VCaP (cell line): ENCODE data around the gene FGFBP3.

Experiments used
- H3K27ac ChIP-seq: fragments of 450-650 bp; 2 replicates; pipeline ENCODE4 v1.5.1; 2017
- CTCF ChIP-seq: fragments of 450-650 bp; conservative IDR thresholded peaks from 2 replicates; pipeline ENCODE4 v1.5.1; 2017; ENCODE audit warnings: mild to moderate bottlenecking, moderate library complexity

FGFBP3 gene

GRCh38 chr10:91935886-91936285 is 26.6 kb upstream of the FGFBP3 start:
- H3K27ac ChIP-seq = no peak overlapping the region
- no peak for TF ChIP-seq CTCF

- H3K27ac ChIP-seq = no peak overlapping the region; the same call in 1 of the 2 replicates
- TF ChIP-seq CTCF = no peak
Observed at GRCh38 chr10:91932737-91933136, 23.5 kb upstream of the FGFBP3 start.

- H3K27ac ChIP-seq = peak overlapping the region; percentile 8; the same call in 1 of the 2 replicates
- TF ChIP-seq CTCF = no peak
Observed at GRCh38 chr10:91931526-91932190, 22.4 kb upstream of the FGFBP3 start.

- TF ChIP-seq CTCF = no peak
- peak overlapping the region; percentile 8; the same call in 1 of the 2 replicates for H3K27ac ChIP-seq
Observed at GRCh38 chr10:91930939-91931338, 21.7 kb upstream of the FGFBP3 start.

- H3K27ac ChIP-seq = peak overlapping the region; percentile 85; the same call in 1 of the 2 replicates
- TF ChIP-seq CTCF = no peak
Observed at GRCh38 chr10:91925022-91925320, 15.7 kb upstream of the FGFBP3 start.

- no peak for TF ChIP-seq CTCF
- H3K27ac ChIP-seq = peak overlapping the region; percentile 85
Observed at GRCh38 chr10:91924212-91925021, 15.1 kb upstream of the FGFBP3 start.

DNA sequence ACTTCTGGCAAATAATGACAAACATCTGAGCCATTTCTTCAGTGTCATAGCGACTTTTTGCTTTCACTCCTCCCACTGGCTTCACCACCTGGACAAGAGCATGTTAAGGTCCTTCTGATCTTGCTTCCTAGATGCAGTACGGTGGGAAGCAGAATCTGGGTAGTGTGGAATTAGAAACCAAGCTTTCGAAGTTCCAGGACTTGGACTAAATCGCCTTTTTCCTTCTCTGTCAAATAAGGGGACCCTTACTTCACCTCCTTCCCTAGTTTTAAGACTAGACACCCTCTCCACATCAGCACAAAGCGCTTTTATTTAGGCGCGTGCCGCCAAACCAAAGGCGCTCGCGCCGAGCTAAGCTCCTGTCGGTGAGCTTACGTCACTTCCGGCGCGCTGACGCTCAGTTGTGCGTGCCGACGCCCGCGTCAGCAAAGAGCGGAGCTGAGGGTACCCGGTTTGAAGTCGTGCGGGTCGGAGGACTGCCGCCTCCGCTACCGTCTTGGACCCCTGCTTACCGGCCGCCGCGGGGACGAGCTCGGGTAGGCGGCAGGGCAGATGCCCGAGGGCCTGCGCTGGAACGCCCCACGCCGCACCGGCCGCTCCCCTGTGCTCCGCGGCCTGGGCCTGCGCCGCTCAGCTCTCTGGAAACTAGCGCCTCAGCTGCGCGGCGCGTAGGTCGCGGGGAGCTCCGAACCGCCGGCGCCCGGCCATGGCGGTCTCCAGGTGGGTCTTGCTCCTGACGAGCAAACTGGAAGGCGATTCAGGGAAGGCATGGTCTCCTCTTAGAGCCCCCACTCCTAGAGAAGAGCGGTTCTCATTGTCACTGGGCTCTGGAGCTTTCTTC is 14.3 kb upstream of the FGFBP3 start, which contains the start of gene BTAF1:
TSS of gene BTAF1 (plus strand) at position 400 of the 841 bp plus-strand sequence. CDS start at position 707, 307 bp downstream.
- TF ChIP-seq CTCF = no peak
- peak within 1 kb of the TSS; percentile 85 for H3K27ac ChIP-seq
